ENCODE results near the gene PBX1. TPM values are rescaled to one million over a fixed set of nuclear protein-coding genes. Genes with fewer than 3 reads are reported as not detected.
"Not testable (repeated sequence)": the region's sequence is repeated elsewhere in the genome, so short reads cannot be mapped to it uniquely, and the experiment has no call there.

The PBX1 gene
- 78.0 and 84.8 TPM in 2 replicates for total RNA-seq (2014; rRNA removed; shearing (Covaris generic))
- 39.8 and 47.6 TPM in 2 replicates for polyA plus RNA-seq (2014; cell fraction: nucleus; rRNA removed)

GRCh38 chr1:164558461-164559341 lies at the start of gene PBX1:
Gene PBX1 (plus strand): TSS chr1:164559184.
- peak; percentile 100 for DNase-seq (ENCODE audit: extremely low read depth, low read depth)

GRCh38 chr1:164510435-164510834 lies 48.5 kb upstream of the PBX1 start:
- no peak for DNase-seq (ENCODE audit: extremely low read depth, low read depth)

GRCh38 chr1:164511001-164511705 lies 47.8 kb upstream of the PBX1 start:
- DNase-seq (ENCODE audit: extremely low read depth, low read depth), result no peak

GRCh38 chr1:164515231-164515630 lies 43.8 kb upstream of the PBX1 start:
- DNase-seq (ENCODE audit: extremely low read depth, low read depth), result no peak

GRCh38 chr1:164515711-164516331 lies 43.2 kb upstream of the PBX1 start:
- DNase-seq (ENCODE audit: extremely low read depth, low read depth), result no peak

- no peak for DNase-seq (ENCODE audit: extremely low read depth, low read depth)
These were observed 42.4 kb upstream of the PBX1 start for GRCh38 chr1:164516591-164516990.

GRCh38 chr1:164518692-164519332 lies 40.2 kb upstream of the PBX1 start:
- no peak for DNase-seq (ENCODE audit: extremely low read depth, low read depth)

- no peak for DNase-seq (ENCODE audit: extremely low read depth, low read depth)
These were observed 39.6 kb upstream of the PBX1 start for GRCh38 chr1:164519426-164519825.

- no peak for DNase-seq (ENCODE audit: extremely low read depth, low read depth)
These were observed 34.2 kb upstream of the PBX1 start for GRCh38 chr1:164524810-164525209.

GRCh38 chr1:164534863-164535610 lies 23.9 kb upstream of the PBX1 start:
- DNase-seq (ENCODE audit: extremely low read depth, low read depth), result no peak

GRCh38 chr1:164552463-164552988 lies 6.5 kb upstream of the PBX1 start:
- DNase-seq (ENCODE audit: extremely low read depth, low read depth), result not testable (repeated sequence)

GRCh38 chr1:164557270-164557669 lies 1.7 kb upstream of the PBX1 start:
- no peak for DNase-seq (ENCODE audit: extremely low read depth, low read depth)

GRCh38 chr1:164559342-164560051 lies 513 bp downstream of the PBX1 start:
- no peak for DNase-seq (ENCODE audit: extremely low read depth, low read depth)

- no peak for DNase-seq (ENCODE audit: extremely low read depth, low read depth)
These were observed 1.1 kb downstream of the PBX1 start for GRCh38 chr1:164560121-164560541.

- no peak for DNase-seq (ENCODE audit: extremely low read depth, low read depth)
These were observed 1.6 kb downstream of the PBX1 start for GRCh38 chr1:164560556-164560955.

- DNase-seq (ENCODE audit: extremely low read depth, low read depth), result no peak
These were observed 2.0 kb downstream of the PBX1 start for GRCh38 chr1:164561007-164561406.

- DNase-seq (ENCODE audit: extremely low read depth, low read depth), result no peak
These were observed 2.5 kb downstream of the PBX1 start for GRCh38 chr1:164561472-164561871.

GRCh38 chr1:164562061-164562460 lies 3.1 kb downstream of the PBX1 start:
- DNase-seq (ENCODE audit: extremely low read depth, low read depth), result no peak

GRCh38 chr1:164562511-164562910 lies 3.5 kb downstream of the PBX1 start:
- no peak for DNase-seq (ENCODE audit: extremely low read depth, low read depth)

All from NCI-H460 (cell line).